Middle frontal gyrus (tissue), 1 donor: ENCODE measurements around the gene NFE2L1.
"Not testable (repeated sequence)": the region's sequence is repeated elsewhere in the genome, so short reads cannot be mapped to it uniquely, and the experiment has no call there.

Experiments used
- DNase-seq: peaks from one replicate; pipeline ENCODE4 v3.0.0-alpha.2; 2015; ENCODE audit warnings: low spot score; ENCODE audit errors: extremely low spot score

Gene NFE2L1

DNA sequence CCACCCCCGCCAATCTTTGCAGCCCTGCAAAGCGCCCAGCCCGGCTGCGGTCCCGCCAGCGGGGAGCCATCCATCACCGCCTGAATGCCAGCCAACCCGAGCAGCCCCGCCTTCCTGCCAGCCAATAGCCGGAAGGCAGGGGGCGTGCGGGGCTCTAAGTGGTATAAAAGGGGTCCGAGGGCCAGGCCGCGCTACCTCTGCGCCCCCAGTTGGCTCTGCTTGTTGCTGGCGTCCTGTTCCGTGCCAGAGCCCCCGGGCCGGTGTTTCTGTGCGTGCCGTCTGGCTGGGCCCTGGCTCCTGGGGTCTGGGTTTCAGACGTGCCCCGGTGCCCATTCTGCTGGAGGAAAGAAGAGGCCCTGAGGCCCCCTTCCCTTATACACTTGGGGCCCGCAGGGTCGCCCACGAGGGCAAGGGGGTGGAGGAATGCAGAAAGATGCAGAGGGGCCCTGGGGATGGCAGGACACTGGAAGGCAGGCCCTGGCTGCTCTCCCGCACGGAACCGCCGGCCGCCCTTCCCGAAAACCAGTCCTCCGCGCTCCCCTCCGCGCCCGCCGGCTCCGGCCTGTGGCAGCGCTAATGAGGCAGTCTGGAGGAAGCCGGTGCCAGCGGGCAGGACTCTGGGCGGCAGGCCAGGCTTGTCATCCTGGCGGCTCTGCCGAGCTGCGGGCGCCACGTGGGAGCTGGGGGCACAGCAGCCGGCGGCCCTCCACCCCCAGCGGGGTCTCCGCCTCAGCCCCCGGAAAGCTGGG is 24.6 kb upstream of the NFE2L1 start:
- DNase-seq = peak; percentile 68

DNA sequence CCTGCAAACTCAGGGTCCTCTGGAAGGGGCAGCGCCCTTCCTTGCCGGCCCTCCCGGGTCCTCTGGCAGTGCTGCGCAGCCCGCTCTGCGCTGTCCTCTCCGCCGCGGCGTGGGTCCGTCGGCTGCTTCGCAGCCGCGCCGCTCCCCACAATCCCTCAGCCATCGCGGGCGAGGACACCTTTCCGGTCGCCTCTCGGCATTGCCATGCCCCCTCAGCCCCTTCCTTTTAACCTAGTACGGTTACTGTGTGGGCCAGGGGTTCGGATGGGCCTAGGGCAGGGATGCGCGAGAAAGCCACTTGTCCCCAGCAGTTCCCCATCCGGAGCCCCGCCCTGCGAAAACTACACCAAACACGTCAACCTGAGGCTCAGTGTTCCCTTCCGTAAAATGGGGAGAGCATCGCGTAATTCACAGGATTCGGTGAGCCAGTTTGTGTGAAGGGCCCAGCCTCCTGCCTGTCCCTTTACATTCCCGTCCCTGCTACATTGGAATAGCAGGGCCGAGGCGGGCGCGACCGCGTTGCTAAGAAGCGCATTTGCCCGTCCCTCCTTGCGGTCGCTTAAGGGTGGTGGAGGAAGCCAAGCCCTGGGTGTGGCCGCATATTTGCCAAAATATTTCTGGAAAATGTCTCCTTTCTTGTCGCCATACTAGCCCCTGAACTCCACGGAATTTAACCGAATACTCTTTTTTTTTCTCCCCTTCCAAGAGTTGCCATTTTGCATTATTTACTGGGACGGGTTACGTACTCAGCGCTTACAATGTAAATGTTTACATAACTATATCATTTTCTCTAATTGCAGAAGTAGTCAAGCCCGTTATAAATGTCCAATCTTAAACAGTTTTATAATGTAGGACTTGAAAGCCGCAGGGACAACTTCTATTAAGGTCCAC is 23.8 kb upstream of the NFE2L1 start:
- no peak for DNase-seq

DNA sequence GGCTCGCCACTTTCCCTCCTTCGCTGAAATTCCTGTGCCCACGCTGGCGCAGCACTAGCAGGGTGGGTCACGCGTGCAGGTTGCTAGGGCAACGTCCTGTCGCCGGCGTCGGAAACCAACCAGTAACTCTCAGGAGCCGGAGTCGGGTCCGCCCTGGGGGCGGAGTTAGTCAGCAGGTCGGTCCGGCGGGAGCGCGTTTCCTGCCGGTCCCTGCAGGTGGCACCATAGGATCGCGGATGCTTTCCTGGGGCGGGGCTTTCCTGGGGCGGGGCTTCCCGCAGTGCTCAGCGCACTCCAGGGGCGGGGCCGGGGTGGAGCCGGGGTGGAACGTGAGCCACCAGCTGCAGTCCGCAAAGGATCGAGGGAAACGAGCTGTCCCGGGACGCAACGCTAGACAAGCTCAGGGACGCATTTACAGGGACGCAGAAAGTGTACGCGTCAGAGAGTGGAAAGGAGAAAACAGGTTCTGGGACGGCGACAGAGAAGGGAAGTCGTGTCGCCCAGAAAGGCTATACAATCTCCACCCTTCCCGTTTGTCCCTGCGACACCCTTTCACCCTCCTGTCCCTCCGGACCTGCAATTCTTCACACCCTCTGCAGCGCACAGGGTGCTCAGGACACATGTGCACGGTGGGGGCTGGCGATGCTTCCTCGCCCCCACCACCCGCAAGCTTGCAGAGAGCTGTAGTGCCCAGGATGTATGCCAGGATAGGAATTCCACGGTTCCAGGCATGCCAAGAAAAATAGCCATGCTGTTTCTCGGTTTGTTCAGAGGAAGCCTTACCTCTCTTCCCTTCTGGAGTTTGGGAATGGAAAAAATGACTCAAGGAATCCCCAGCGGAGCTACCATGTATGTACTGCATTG is 22.9 kb upstream of the NFE2L1 start:
- DNase-seq = peak; percentile 93

DNA sequence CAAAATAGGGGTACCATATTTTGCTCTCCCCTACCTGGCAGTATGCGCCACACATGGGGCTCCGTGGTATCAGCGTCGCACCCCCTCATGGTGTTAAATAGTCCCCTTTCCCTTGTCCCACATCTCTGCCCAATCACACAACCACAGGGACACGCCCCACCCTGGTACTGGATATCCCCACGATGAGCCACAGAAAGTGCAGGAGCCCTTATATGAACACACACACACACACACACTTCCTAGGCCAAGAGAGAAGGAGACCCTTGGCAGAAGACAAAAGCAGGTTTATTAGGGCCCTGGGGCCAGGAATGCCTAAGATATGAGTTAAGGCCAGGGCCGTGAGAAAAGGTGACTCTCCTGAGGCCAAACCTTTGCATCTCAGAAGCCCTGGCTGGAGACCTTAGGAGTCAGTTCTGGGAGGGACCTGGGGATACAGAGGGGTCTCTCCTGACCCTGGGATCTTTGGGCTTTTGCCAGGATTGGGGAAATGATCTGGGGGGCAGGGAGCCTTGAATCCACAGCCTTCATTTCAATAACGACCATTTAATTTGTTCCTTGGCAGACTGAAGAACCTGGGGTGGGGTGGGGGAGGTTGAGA is 22.2 kb upstream of the NFE2L1 start:
- DNase-seq = no peak

DNA sequence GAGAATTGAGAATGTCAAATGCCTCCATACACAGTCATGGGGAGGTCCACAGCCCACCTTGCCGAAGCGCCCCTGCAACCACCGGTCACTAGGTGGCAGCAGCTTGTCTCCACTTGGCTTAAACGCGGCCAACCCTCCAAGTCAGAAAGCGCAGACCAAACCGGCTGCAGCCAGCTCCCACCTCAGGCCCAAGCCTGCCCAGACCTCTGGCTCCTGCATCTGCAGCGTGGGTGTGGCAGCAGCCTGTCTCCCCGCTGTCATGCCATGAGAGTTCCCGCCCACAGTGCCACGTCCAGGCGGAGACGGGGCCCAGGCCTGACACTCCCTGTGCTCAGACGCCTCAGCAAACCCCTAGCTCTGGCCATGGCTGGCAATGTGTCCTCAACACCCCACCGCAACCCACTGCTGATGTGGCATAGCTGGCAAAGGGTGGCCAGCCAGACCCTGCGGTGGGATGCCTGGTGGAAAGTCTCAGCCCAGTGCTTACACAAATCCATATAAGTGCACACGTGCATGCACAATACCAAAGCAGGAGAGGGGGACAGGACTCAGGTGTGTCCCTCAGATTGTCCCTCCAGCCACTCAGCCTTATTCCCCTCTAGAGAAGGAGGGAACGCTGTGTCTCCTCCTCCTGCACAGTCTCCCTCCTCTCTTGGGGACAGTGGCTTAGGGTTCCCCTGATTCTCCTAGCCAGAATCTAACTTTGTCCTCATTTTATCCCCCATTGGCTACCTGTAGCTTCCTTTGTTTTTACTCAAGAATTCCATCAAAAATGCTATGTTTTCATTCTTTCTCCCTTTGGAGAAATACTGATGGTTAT is 21.4 kb upstream of the NFE2L1 start:
- peak; percentile 74 for DNase-seq

DNA sequence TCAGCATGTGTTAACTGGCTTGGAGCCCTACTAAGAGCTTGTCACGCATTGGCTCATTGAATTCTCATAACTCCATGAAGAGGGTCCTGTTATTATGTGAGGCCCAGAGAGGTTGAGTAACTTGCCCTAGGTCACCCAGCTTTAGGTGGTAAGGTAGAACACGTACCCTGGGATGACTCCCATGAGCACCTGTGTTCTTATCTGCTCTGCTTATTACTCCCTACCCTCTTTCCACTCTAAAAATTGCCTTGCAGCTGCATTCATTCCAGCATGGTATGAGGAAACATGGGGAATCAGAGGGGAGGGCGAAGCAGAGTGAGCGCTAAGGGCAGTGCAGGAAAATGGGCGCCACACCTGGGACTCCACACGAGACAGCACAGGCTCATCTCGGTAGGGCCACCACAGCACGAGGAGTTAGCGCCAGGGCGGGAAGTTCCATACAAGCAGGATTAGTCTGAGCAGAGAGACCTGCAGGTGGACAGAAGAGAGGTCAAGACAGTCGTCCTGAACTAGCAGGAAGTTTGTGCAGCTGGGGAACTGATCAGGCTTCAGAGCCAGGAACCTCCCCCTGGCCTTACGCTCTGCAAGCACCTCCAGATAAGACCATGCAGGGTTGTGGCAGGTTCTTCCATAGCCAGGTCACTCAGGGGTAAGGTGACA is 20.7 kb upstream of the NFE2L1 start:
- no peak for DNase-seq

DNA sequence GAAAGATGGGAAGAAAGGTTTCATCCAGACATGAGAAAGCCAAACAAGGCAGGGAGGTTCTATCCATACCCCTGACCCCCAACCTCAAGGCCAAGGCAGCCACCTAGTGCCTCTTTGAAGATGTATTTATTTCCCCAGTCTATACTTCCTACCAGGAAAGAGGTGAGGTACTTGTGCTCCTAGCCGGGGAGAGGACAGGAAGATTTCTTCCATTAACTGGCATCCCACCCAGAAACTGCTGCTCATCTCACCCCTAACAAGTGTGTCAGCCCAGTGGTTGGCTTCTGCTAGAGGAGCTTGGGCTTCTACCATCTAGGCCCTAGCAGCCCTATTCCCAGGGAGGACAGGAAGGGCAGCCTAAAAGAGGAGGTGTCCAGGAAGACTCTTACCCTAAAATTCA is 19.4 kb upstream of the NFE2L1 start:
- DNase-seq = no peak

DNA sequence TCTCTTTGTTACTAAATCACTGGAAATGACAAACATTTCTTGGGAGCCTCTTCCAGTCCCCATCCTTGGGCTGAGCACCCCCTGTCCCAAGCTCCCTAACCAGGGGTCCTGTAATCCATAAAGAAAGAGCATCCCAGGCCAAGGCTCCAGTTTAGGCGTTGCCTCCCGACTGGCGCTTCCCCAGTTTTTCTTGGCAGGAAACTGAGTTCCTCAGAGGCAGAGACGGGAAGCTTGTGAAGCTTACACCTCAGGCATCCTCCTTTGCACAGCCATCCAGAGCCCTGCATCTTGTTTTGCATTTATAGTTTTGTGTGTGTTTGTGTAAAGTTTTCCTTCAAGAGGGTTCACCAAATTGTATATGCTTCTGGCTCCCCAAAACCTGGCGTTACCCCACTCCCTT is 17.6 kb upstream of the NFE2L1 start:
- no peak for DNase-seq

DNA sequence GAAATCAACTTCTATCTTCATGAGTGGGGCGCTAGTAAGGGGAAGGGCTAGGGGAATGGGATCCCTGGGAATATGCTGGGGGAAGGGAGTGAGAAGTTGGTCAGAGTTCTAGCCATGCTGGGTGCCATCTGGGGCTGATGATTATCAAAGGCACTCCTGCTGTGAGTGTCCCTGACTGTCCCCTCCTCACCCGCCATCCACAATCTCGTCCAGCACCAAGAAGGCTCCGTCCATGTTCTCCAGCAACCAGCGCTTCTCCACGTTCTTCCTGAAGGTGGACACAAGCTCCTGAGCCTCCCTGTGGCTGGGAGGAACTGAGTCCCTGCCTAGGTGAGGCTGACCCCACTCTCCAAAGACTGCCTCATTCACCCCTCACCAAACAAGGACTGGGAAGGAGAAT is 16.2 kb upstream of the NFE2L1 start:
- DNase-seq = no peak

DNA sequence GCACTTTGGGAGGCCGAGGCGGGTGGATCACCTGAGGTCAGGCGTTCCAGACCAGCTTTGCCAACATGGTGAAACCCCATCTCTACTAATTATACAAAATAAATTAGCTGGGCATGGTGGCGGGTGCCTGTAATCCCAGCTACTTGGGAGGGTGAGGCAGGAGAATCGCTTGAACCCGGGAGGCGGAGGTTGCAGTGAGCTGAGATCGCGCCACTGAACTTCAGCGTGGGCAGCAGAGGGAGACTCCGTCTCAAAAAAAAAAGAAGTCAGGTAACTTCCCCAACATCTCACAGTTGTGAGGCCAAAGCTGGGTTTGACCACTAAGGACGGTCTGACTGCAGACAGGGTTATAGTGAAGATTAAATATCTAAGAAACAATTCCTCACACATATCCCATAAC is 13.4 kb upstream of the NFE2L1 start:
- DNase-seq = not testable (repeated sequence)

DNA sequence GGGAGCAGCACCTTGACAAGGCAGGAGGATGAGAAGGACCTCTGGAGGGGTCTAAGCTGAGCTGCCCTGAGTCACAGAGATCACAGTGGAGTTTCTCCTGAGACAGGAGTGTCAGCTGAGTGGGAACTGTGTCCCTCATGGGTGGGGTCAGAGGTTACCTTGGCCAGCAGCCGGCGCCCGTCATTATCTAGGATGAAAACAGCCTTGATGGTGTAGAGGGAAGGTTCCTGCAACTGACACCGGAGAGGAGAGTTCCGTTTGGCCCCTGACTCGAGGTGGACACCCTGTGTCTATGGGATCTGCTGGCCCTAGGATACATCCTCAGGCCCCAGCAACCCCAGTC is 11.5 kb upstream of the NFE2L1 start:
- no peak for DNase-seq

DNA sequence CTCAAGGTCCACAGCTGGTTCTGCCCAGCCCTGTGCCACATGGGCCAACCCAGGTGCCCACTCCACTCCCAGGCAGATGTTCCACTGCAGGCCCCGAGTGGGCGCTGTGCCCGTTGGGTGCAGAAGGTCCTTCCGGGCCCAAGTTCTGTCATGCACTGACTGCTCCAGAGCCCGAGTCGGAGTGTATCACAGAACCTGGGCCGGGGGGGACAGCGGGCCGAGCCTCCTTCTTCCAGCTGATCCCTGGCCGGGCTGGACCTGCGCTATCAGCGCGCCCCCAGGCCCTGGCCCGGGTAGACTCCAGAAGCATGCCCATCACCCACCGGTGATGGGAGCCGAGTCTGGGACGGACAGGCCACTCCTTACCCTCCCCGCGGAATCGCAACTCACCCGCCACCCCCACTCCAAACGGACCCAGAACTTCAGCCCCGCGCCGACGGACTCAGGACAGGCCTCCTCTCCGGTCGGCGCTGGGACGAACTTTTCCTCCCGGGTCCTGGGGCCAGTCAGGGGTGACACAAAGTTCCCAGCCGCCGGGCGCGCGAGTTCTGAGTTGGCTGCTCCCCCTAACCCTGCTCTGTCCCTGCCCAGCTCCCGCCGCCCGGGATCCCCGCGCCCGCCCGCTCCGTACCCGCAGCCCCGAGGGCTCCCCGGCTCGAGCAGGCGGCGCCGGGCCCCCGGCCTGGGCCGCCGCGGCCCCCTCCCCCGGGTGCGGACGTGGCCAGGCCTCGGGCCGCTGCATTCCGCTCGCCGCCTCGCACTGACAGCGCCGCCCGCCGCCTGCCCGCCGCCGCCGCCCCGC is 10.9 kb upstream of the NFE2L1 start, which contains the start of gene COPZ2:
TSS of gene COPZ2 (minus strand) at position 762 of the 802 bp plus-strand sequence. CDS start at position 742, 20 bp downstream.
- DNase-seq = no peak

DNA sequence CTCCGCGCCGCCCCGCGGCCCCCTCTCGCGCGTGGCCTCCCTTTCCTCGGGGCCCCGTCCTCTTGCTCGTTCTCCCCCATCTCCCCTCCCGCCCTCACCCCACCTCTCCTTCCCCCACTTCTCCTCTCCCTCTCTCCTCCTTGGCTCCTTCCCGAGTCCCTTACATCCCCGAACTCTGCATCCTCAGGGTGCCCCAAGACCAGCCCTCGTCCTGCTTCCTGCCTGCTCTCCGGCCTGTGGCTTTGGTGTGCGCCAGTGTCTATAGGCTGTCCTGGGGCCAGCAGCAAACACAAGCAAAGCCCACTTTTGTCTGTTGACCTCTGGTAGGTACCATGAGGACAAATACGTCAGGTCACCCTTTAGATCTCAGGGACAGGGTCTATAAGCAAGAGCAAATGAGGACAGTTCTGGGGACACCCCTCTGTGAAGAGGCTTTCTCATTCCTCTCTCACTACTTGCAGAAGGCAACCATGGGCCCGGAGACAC is 10.3 kb upstream of the NFE2L1 start:
- DNase-seq = no peak

DNA sequence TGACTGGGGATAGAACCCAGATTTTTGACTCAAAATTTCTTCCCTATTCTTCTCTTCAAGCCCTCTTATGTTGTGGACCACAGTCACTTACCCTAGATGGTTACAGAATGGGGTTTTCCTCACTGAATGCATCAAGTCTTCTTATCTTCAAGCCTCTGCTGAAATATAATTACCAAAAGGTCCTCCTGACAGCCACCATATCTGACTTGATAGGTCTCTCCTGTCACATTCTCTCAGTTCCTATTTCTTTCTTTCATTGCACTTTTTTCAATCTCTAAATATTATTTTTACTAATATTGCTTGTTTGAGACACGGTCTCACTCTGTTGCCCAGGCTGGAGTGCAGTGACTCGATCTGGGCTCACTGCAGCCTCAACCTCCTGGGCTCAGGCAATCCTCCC is 9.5 kb upstream of the NFE2L1 start:
- no peak for DNase-seq

DNA sequence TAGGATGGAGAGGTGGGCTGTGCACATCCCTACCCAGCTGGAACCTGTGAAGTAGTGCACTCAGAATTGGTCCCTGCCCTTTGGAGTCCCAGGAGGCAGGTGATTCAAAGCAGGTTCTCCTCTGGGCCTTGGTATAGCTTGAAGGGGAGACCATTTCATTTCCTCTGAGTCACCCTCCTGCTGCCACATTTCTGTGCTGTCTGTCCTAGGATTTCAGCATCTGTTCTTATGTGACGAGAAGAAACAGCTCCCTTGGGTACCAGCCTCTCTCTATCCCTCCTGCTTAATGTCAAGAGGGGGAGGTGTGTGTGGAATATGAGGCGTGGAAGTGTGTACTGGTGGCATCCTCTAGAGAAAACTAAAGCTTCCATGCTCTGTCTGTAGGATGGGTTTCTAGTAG is 5.0 kb upstream of the NFE2L1 start:
- DNase-seq = no peak

DNA sequence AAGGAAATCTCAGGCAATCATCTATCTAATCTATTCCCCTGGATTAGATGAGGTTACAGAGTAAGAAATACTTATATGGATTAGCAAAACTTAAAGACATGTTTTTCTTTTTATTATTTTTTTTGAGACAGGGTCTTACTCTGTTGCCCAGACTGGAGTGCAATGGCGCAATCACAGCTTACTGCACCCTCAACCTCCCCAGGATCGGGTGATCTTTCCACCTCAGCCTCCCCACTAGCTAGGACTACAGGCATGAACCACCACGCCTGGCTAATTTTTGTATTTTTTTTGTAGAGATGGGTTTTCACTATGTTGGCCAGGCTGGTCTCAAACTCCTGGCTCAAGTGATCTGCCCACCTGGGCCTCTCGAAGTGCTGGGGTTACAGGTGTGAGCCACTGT is 3.3 kb upstream of the NFE2L1 start:
- DNase-seq = no peak

DNA sequence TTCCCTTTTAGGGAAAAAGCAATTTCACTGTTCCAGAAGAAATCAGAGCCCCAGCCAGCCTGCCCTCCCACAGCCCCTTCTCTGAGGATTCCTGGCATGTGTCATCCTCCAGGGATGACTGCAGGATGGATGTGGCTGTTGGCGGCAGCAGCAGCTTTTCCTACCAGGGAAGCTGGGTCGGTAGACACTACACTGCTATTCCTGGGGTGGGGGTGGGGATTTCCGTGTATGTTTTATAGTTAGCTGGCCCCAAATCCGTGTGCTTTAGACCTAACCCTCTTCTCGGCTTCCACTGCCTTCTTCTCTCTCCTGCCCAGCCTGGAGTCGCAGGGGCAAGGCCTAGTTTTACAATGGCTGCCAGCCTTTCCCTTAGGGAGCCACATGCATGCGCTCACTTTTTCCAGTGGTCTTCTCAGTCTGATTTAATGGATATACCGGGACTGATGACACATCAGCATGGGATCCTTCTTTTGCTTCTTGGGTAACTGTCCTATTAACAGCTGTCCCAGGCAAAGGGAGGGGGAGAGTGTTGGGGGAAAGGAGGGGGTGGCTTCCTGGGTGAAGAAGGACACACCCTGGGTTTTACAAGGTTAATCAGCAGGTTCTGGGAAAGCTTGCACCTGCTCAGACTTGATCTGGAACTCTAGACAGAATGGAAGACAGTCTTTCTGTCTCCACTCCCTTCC is 2.7 kb upstream of the NFE2L1 start:
- no peak for DNase-seq

DNA sequence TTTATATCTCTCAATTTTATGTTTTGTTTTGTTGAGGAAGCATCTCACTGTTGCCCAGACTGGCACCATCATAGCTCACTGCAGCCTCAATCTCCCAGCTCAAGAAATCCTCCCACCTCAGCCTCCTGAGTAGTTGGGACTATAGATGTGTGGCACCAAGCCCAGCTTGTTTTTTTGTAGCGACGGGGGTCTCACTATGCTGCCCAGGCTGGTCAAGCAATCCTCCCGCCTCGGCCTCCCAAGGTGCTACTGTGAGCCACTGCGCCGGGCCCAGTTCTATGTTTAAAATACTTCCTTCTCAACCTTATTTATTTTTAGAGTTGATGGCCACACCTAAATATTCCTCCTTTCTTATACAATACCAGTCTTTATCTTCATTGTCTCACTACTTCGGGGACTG is 1.9 kb upstream of the NFE2L1 start:
- no peak for DNase-seq
